Muscle layer of duodenum (tissue), 2 donors: ENCODE data around the gene SNRPD3.

Source experiments
- H3K27ac ChIP-seq: one replicate; pipeline ENCODE4 v1.7.0; 2013; ENCODE audit warnings: mild to moderate bottlenecking, low read length
- H3K27me3 ChIP-seq: one replicate; pipeline ENCODE4 v1.7.0; 2013; ENCODE audit warnings: low read depth, mild to moderate bottlenecking, control low read depth, low read length
- H3K36me3 ChIP-seq, 2 donors: one replicate each; pipeline ENCODE4 v1.7.0; 2013; ENCODE audit warnings: low read length in 2 of 2, control low read depth in 1 of 2, mild to moderate bottlenecking in 1 of 2; ENCODE audit not compliant: insufficient read depth in 2 of 2, control insufficient read depth in 1 of 2
- H3K4me1 ChIP-seq, 2 donors: one replicate each; pipeline ENCODE4 v1.7.0; 2013; ENCODE audit warnings: low read length in 2 of 2, mild to moderate bottlenecking in 2 of 2, control low read depth in 1 of 2, moderate library complexity in 1 of 2; ENCODE audit not compliant: insufficient read depth in 2 of 2, control insufficient read depth in 1 of 2
- H3K4me3 ChIP-seq, 2 donors: one replicate each; pipeline ENCODE4 v1.7.0; 2013; ENCODE audit warnings: low read length in 2 of 2, low read depth in 1 of 2, mild to moderate bottlenecking in 1 of 2
- H3K9me3 ChIP-seq, 2 donors: one replicate each; pipeline ENCODE4 v1.7.0; 2013; ENCODE audit warnings: low read length in 2 of 2, control low read depth in 1 of 2, mild to moderate bottlenecking in 1 of 2; ENCODE audit not compliant: control insufficient read depth in 1 of 2
- donor health status: healthy.

Gene SNRPD3

GRCh38 chr22:24553597-24554312 lies 2.0 kb upstream of the SNRPD3 start:
- H3K4me1 ChIP-seq: peaks cover 8 to 50% of the 10 kb centered on the region in 2 donors
- peak overlapping the region; percentile 95 for H3K27ac ChIP-seq
- no peaks in the 10 kb centered on the region for H3K27me3 ChIP-seq
- peaks cover 16 to 34% of the 10 kb centered on the region in 2 donors for H3K36me3 ChIP-seq
- H3K9me3 ChIP-seq: no peaks in the 10 kb centered on the region
- H3K4me3 ChIP-seq: peak overlapping the region; percentile 77 to 92

- Histone ChIP-seq H3K4me1 (peaks cover 8 to 58% of the 10 kb centered on the region in 2 donors), H3K36me3 (peaks cover 21 to 36% of the 10 kb centered on the region in 2 donors), H3K27me3 (no peaks in the 10 kb centered on the region), H3K9me3 (no peaks in the 10 kb centered on the region), H3K27ac (peak within 1 kb of the TSS; percentile 98), H3K4me3 (peak within 1 kb of the TSS; percentile 77 to 92)
Observed at GRCh38 chr22:24554313-24555164, 1.3 kb upstream of the SNRPD3 start, which contains the start of gene GUCD1. Gene GUCD1 (minus strand): TSS chr22:24555138. CDS start chr22:24554991, 147 bp downstream.

- H3K36me3 ChIP-seq: peaks cover 24 to 30% of the 10 kb centered on the region in 2 donors
- H3K27ac ChIP-seq: no peak overlapping the region
- H3K27me3 ChIP-seq: no peaks in the 10 kb centered on the region
- no peaks in the 10 kb centered on the region for H3K9me3 ChIP-seq
- H3K4me3 ChIP-seq: no peak overlapping the region
- H3K4me1 ChIP-seq: peaks cover 0 to 39% of the 10 kb centered on the region in 2 donors
Observed at GRCh38 chr22:24559471-24559870, 3.7 kb downstream of the SNRPD3 start.

DNA sequence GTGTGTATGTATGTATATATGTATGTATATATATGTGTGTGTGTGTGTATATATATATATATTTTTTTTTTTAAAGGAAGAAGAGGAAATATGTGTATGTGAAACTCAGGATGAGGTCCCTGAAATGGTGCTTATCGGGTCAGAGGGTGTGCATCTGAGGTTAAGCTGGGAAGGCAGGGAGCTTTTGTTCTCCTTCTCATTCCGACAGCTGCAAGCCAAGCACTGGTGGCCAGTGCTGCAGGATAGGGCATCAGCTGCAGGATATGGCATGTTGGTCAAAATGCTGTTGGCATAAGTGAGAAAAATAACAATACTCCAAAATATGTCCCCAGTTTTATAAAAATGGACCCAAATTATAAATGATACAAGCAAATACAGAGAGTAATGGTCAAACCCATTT lies 7.4 kb downstream of the SNRPD3 start:
- Histone ChIP-seq H3K4me1 (peaks cover 0 to 33% of the 10 kb centered on the region in 2 donors), H3K27me3 (no peaks in the 10 kb centered on the region), H3K27ac (no peak overlapping the region), H3K4me3 (no peak overlapping the region), H3K36me3 (peaks cover 15 to 20% of the 10 kb centered on the region in 2 donors), H3K9me3 (no peaks in the 10 kb centered on the region)

GRCh38 chr22:24564376-24565058 lies 8.7 kb downstream of the SNRPD3 start:
- H3K36me3 ChIP-seq: peaks cover 12 to 15% of the 10 kb centered on the region in 2 donors
- no peaks in the 10 kb centered on the region for H3K9me3 ChIP-seq
- H3K4me1 ChIP-seq: peaks cover 0 to 25% of the 10 kb centered on the region in 2 donors
- H3K27ac ChIP-seq: no peak overlapping the region
- no peak overlapping the region for H3K4me3 ChIP-seq
- no peaks in the 10 kb centered on the region for H3K27me3 ChIP-seq

- Histone ChIP-seq H3K9me3 (no peaks in the 10 kb centered on the region), H3K27me3 (no peaks in the 10 kb centered on the region), H3K4me1 (peaks cover 0 to 22% of the 10 kb centered on the region in 2 donors), H3K27ac (no peak overlapping the region), H3K36me3 (peaks cover 13 to 20% of the 10 kb centered on the region in 2 donors), H3K4me3 (no peak overlapping the region)
Observed at GRCh38 chr22:24565077-24565476, 9.3 kb downstream of the SNRPD3 start.

DNA sequence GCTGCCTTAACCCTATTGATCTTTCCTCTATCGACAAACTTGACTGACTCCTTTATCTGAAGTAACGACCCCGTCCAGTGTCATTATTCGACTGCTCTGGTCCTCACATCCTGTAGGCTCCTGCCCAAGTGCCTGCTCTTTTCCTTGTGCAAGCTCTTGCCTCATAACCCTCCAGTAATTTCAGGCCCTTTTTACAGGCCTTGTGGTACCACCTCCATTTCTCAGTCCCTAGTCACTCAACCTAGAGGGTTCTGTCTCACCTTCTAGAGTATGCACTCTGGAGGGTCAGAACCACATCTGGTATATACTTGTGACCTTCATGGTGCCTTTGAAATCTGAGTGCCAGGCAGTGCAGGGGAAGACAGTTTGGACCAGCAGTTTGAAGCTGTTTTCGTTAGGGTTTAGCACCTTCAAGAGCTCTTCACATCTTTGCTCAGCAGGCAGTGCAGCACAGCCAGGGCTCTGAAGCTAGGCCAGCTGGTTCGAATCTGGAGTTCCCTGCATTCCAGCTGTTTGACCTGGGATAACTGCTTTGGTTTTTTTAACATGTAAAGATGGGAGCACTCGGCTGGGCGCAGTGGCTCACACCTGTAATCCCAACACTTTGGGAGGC lies 11.2 kb downstream of the SNRPD3 start:
- no peak overlapping the region for H3K4me3 ChIP-seq
- H3K27ac ChIP-seq: no peak overlapping the region
- H3K9me3 ChIP-seq: no peaks in the 10 kb centered on the region
- peaks cover 0 to 22% of the 10 kb centered on the region in 2 donors for H3K4me1 ChIP-seq
- no peaks in the 10 kb centered on the region for H3K27me3 ChIP-seq
- peaks cover 10 to 35% of the 10 kb centered on the region in 2 donors for H3K36me3 ChIP-seq

GRCh38 chr22:24567668-24568067 lies 11.9 kb downstream of the SNRPD3 start:
- no peaks in the 10 kb centered on the region for H3K9me3 ChIP-seq
- peaks cover 0 to 22% of the 10 kb centered on the region in 2 donors for H3K4me1 ChIP-seq
- H3K27me3 ChIP-seq: no peaks in the 10 kb centered on the region
- H3K36me3 ChIP-seq: peaks cover 10 to 40% of the 10 kb centered on the region in 2 donors
- no peak overlapping the region for H3K4me3 ChIP-seq
- no peak overlapping the region for H3K27ac ChIP-seq

- Histone ChIP-seq H3K27ac (no peak overlapping the region), H3K27me3 (no peaks in the 10 kb centered on the region), H3K4me1 (peaks cover 0 to 7% of the 10 kb centered on the region in 2 donors), H3K9me3 (no peaks in the 10 kb centered on the region), H3K4me3 (no peak overlapping the region), H3K36me3 (peaks cover 22 to 65% of the 10 kb centered on the region in 2 donors)
Observed at GRCh38 chr22:24571266-24571665, 15.5 kb downstream of the SNRPD3 start.

- peaks cover 17 to 43% of the 10 kb centered on the region in 2 donors for H3K36me3 ChIP-seq
- no peak overlapping the region for H3K27ac ChIP-seq
Observed at GRCh38 chr22:24576778-24577177, 21.0 kb downstream of the SNRPD3 start.

More at GRCh38 chr22:24576778-24577177, 21.0 kb downstream of the SNRPD3 start:
- peaks cover 0 to 4% of the 10 kb centered on the region in 2 donors for H3K4me1 ChIP-seq
- H3K4me3 ChIP-seq: no peak overlapping the region
- H3K27me3 ChIP-seq: no peaks in the 10 kb centered on the region
- no peaks in the 10 kb centered on the region for H3K9me3 ChIP-seq
